HEK293 (cell line): ENCODE results near the gene ZSWIM4.

Experiments used
- REST ChIP-seq: fragments of 450-650 bp; formaldehyde crosslinking; IDR thresholded peaks from 2 replicates; pipeline ENCODE4 v1.5.1; 2016; ENCODE audit warnings: missing biosample characterization, missing genetic modification characterization
- TCF7L2 ChIP-seq: IDR thresholded peaks from 2 replicates; pipeline ENCODE4 v1.6.1; 2011; ENCODE audit warnings: low read depth, mild to moderate bottlenecking, inconsistent platforms, low read length, moderate library complexity, borderline replicate concordance
- TSHZ1 ChIP-seq: fragments of 450-650 bp; formaldehyde crosslinking; IDR thresholded peaks from 2 replicates; pipeline ENCODE4 v1.5.1; 2016; ENCODE audit warnings: missing biosample characterization, missing genetic modification characterization, borderline replicate concordance
- YY1 ChIP-seq: fragments of 450-650 bp; formaldehyde crosslinking; IDR thresholded peaks from 2 replicates; pipeline ENCODE4 v1.5.1; 2018; ENCODE audit warnings: missing biosample characterization, missing genetic modification characterization
- ZNF239 ChIP-seq: fragments of 450-650 bp; formaldehyde crosslinking; IDR thresholded peaks from 2 replicates; pipeline ENCODE4 v1.5.1; 2016; ENCODE audit warnings: missing biosample characterization, missing genetic modification characterization
- ZNF280C ChIP-seq: fragments of 450-650 bp; formaldehyde crosslinking; IDR thresholded peaks from 2 replicates; pipeline ENCODE4 v1.5.1; 2016; ENCODE audit warnings: missing biosample characterization, missing genetic modification characterization
- ZNF677 ChIP-seq: fragments of 450-650 bp; IDR thresholded peaks from 2 replicates; pipeline ENCODE4 v1.5.0; 2018; ENCODE audit warnings: missing biosample characterization, mild to moderate bottlenecking, missing genetic modification characterization, moderate library complexity
- TF ChIP-seq, protein P1 (sequence below): fragments of 450-650 bp; formaldehyde crosslinking; IDR thresholded peaks from 2 replicates; pipeline ENCODE4 v1.5.1; 2016; ENCODE audit warnings: missing biosample characterization, missing genetic modification characterization
- TF ChIP-seq, protein P2 (sequence below): fragments of 450-650 bp; formaldehyde crosslinking; IDR thresholded peaks from 2 replicates; pipeline ENCODE4 v1.5.1; 2016; ENCODE audit warnings: missing biosample characterization, missing genetic modification characterization
- TF ChIP-seq, protein P3 (sequence below): fragments of 450-650 bp; formaldehyde crosslinking; IDR thresholded peaks from 2 replicates; pipeline ENCODE4 v1.5.1; 2016; ENCODE audit warnings: missing biosample characterization, missing genetic modification characterization, low read depth

DNA sequence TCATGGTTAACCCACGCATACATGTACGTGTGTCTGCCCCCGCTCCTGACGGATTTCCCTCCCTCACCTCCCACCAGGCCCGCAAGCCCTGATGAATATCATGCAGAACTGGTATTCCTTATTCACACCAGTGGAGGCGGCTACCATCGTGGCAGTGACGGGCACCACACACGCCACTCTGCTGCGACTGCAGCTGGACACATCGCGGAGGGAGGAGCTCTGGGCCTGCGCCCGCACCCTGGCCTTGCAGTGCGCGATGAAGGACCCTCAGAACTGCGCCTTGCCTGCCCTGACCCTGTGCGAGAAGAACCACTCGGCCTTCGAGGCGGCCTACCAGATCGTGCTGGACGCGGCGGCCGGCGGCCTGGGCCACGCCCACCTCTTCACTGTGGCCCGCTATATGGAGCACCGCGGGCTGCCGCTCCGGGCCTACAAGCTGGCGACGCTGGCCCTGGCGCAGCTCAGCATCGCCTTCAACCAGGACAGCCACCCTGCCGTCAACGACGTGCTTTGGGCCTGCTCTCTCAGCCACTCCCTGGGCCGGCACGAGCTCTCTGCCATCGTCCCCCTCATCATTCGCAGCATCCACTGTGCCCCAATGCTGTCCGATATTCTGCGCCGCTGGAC, 35.0 kb downstream of the ZSWIM4 start:
- TF ChIP-seq YY1 (tag by site-specific recombination) (no peak), ZNF280C (tag by site-specific recombination) (no peak), TSHZ1 (tag by site-specific recombination) (no peak), REST (no peak), TCF7L2 (no peak), ZNF677 (tag by site-specific recombination) (no peak), ZNF239 (tag by site-specific recombination) (no peak)
- TF ChIP-seq, protein P1, sequence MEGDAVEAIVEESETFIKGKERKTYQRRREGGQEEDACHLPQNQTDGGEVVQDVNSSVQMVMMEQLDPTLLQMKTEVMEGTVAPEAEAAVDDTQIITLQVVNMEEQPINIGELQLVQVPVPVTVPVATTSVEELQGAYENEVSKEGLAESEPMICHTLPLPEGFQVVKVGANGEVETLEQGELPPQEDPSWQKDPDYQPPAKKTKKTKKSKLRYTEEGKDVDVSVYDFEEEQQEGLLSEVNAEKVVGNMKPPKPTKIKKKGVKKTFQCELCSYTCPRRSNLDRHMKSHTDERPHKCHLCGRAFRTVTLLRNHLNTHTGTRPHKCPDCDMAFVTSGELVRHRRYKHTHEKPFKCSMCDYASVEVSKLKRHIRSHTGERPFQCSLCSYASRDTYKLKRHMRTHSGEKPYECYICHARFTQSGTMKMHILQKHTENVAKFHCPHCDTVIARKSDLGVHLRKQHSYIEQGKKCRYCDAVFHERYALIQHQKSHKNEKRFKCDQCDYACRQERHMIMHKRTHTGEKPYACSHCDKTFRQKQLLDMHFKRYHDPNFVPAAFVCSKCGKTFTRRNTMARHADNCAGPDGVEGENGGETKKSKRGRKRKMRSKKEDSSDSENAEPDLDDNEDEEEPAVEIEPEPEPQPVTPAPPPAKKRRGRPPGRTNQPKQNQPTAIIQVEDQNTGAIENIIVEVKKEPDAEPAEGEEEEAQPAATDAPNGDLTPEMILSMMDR (tag by site-specific recombination), result no peak
- TF ChIP-seq, protein P2, sequence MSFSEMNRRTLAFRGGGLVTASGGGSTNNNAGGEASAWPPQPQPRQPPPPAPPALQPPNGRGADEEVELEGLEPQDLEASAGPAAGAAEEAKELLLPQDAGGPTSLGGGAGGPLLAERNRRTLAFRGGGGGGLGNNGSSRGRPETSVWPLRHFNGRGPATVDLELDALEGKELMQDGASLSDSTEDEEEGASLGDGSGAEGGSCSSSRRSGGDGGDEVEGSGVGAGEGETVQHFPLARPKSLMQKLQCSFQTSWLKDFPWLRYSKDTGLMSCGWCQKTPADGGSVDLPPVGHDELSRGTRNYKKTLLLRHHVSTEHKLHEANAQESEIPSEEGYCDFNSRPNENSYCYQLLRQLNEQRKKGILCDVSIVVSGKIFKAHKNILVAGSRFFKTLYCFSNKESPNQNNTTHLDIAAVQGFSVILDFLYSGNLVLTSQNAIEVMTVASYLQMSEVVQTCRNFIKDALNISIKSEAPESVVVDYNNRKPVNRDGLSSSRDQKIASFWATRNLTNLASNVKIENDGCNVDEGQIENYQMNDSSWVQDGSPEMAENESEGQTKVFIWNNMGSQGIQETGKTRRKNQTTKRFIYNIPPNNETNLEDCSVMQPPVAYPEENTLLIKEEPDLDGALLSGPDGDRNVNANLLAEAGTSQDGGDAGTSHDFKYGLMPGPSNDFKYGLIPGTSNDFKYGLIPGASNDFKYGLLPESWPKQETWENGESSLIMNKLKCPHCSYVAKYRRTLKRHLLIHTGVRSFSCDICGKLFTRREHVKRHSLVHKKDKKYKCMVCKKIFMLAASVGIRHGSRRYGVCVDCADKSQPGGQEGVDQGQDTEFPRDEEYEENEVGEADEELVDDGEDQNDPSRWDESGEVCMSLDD, result no peak
- TF ChIP-seq, protein P3, sequence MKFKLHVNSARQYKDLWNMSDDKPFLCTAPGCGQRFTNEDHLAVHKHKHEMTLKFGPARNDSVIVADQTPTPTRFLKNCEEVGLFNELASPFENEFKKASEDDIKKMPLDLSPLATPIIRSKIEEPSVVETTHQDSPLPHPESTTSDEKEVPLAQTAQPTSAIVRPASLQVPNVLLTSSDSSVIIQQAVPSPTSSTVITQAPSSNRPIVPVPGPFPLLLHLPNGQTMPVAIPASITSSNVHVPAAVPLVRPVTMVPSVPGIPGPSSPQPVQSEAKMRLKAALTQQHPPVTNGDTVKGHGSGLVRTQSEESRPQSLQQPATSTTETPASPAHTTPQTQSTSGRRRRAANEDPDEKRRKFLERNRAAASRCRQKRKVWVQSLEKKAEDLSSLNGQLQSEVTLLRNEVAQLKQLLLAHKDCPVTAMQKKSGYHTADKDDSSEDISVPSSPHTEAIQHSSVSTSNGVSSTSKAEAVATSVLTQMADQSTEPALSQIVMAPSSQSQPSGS (tag by site-specific recombination), result no peak
